Neural crest cell (in vitro differentiated cells): ENCODE measurements around the gene PRICKLE2. TPM values are rescaled to one million over a fixed set of nuclear protein-coding genes. Genes with fewer than 3 reads are reported as not detected.

Source experiments
- DNase-seq: peaks from one replicate; pipeline ENCODE4 v3.0.0; 2021; ENCODE audit warnings: low read depth, mixed read lengths, low spot score
- H3K27ac Mint-ChIP-seq: one replicate; pipeline ENCODE4 v1.8.0; 2021; ENCODE audit warnings: mild to moderate bottlenecking, mixed read lengths; ENCODE audit not compliant: unreplicated experiment
- H3K27me3 Mint-ChIP-seq: 2 replicates; pipeline ENCODE4 v1.8.0; 2021; ENCODE audit warnings: low read depth, mild to moderate bottlenecking, mixed read lengths
- H3K36me3 Mint-ChIP-seq: 2 replicates; pipeline ENCODE4 v1.8.0; 2021; ENCODE audit warnings: low read depth, mild to moderate bottlenecking, mixed read lengths
- H3K4me1 Mint-ChIP-seq: 2 replicates; pipeline ENCODE4 v1.8.0; 2021; ENCODE audit warnings: mixed read lengths
- H3K4me3 Mint-ChIP-seq: one replicate; pipeline ENCODE4 v1.8.0; 2021; ENCODE audit warnings: mild to moderate bottlenecking, mixed read lengths
- H3K9me3 Mint-ChIP-seq: 2 replicates; pipeline ENCODE4 v1.8.0; 2021; ENCODE audit warnings: mixed read lengths
- CTCF ChIP-seq: fragments of 200-600 bp; sonication (generic); conservative IDR thresholded peaks from 2 replicates; pipeline ENCODE4 v1.5.0; 2021; ENCODE audit warnings: antibody characterized with exemption, mild to moderate bottlenecking
- total RNA-seq: library from RNA; stranded (reverse); gene quantifications from 2 replicates; pipeline ENCODE4 v1.2.1, GENCODE V29; 2021

The PRICKLE2 gene
- total RNA-seq, 1 donor from 2014 or later, result 11.8 TPM

GRCh38 chr3:64247991-64248646 is 22.9 kb upstream of the PRICKLE2 start:
- H3K4me3 Mint-ChIP-seq, result no peak overlapping the region
- H3K9me3 Mint-ChIP-seq, result peaks cover 3% of the 10 kb centered on the region
- DNase-seq, result no peak
- H3K4me1 Mint-ChIP-seq, result no peaks in the 10 kb centered on the region
- H3K27me3 Mint-ChIP-seq, result no peaks in the 10 kb centered on the region
- H3K27ac Mint-ChIP-seq, result no peak overlapping the region
- no peaks in the 10 kb centered on the region for H3K36me3 Mint-ChIP-seq
- TF ChIP-seq CTCF, result no peak

- no peak overlapping the region for H3K4me3 Mint-ChIP-seq
- peaks cover 3% of the 10 kb centered on the region for H3K9me3 Mint-ChIP-seq
- no peak overlapping the region for H3K27ac Mint-ChIP-seq
- H3K36me3 Mint-ChIP-seq, result no peaks in the 10 kb centered on the region
- H3K27me3 Mint-ChIP-seq, result no peaks in the 10 kb centered on the region
- DNase-seq, result no peak
- peaks cover 7% of the 10 kb centered on the region for H3K4me1 Mint-ChIP-seq
- peak; percentile 58 for TF ChIP-seq CTCF
Measured at GRCh38 chr3:64244011-64244942, 19.0 kb upstream of the PRICKLE2 start.

- Mint-ChIP-seq H3K4me1 (peaks cover 14% of the 10 kb centered on the region), H3K4me3 (no peak overlapping the region)
Measured at GRCh38 chr3:64242435-64242834, 17.2 kb upstream of the PRICKLE2 start.

DNA sequence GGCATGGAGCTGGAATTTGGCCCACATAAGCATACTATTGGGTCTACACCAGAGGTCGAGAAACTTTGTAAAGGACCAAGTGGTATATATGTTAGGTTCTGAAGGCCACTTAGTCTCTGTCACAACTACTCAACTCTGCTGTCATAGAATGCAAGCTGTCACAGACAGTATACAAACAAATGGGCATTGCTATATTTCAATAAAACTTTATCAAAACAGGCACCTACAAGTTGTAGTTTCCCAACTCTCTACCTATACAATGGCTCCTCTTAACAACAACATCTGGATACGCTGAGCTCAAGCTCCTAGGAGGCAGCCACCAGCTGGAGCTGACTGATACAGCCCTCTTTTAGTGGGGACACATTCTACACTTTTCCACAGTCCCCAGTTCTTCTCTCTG is 15.7 kb upstream of the PRICKLE2 start:
- Mint-ChIP-seq H3K4me3 (no peak overlapping the region), H3K9me3 (peaks cover 6% of the 10 kb centered on the region), H3K27ac (no peak overlapping the region), H3K36me3 (peaks cover 10% of the 10 kb centered on the region), H3K4me1 (peaks cover 14% of the 10 kb centered on the region), H3K27me3 (no peaks in the 10 kb centered on the region)
- TF ChIP-seq CTCF, result no peak
- no peak for DNase-seq

More at GRCh38 chr3:64242435-64242834, 17.2 kb upstream of the PRICKLE2 start:
- TF ChIP-seq CTCF, result no peak
- Mint-ChIP-seq H3K27ac (no peak overlapping the region), H3K27me3 (no peaks in the 10 kb centered on the region), H3K9me3 (peaks cover 2% of the 10 kb centered on the region), H3K36me3 (peaks cover 2% of the 10 kb centered on the region)
- DNase-seq, result no peak

DNA sequence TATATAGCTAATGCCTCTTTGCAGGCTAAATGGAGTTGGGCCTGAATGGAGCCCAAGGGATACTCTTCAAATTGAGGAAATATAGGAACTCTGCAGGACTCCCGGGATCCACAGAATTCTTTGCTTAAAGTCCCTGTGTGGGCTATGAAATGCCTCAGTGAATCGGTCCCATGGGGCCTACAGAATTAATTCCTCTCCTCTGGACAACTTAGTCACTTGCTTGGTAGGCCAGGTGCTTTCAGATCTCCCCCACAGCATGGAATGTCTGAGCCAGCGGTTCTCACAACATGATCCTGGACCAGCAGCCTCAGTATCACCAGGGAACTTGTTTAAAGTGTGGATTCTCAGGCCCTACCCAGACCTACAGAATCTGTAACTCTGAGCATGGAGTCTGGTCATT is 15.1 kb upstream of the PRICKLE2 start:
- Mint-ChIP-seq H3K4me3 (no peak overlapping the region), H3K27me3 (no peaks in the 10 kb centered on the region), H3K9me3 (peaks cover 6% of the 10 kb centered on the region), H3K4me1 (peaks cover 14% of the 10 kb centered on the region), H3K36me3 (peaks cover 13% of the 10 kb centered on the region), H3K27ac (no peak overlapping the region)
- DNase-seq, result no peak
- no peak for TF ChIP-seq CTCF
